GM18498 (cell line): ENCODE data around the gene DGCR6.
"Not testable (repeated sequence)": the region's sequence is repeated elsewhere in the genome, so short reads cannot be mapped to it uniquely, and the experiment has no call there.

Experiments
- ATAC-seq: cut with Tn5 transposase; IDR thresholded peaks from one replicate; pipeline ENCODE4 v1.9.1; 2021; ENCODE audit warnings: mild to moderate bottlenecking, moderate library complexity; ENCODE audit not compliant: unreplicated experiment

The DGCR6 gene

DNA sequence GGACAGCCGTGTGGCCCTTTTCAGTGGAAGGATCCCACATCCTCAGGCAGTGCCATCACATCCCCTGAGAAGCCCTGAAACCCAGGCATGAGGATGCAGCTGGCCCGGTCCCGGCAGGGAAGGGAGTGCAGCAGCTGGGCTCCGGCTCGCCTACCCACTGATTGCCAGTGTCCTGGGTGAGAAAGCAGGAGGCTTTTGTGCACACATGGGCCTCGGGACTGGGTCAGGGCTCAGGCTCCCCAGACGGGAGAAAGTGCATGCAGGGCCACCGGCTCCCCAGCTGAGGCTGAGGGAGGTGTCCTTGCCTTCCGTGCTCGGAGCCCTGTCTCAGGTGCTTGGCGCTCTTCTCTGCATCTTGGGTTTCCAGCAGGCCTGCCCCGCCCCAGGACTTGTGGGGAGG lies 53.6 kb downstream of the DGCR6 start:
- ATAC-seq, result not testable (repeated sequence)

DNA sequence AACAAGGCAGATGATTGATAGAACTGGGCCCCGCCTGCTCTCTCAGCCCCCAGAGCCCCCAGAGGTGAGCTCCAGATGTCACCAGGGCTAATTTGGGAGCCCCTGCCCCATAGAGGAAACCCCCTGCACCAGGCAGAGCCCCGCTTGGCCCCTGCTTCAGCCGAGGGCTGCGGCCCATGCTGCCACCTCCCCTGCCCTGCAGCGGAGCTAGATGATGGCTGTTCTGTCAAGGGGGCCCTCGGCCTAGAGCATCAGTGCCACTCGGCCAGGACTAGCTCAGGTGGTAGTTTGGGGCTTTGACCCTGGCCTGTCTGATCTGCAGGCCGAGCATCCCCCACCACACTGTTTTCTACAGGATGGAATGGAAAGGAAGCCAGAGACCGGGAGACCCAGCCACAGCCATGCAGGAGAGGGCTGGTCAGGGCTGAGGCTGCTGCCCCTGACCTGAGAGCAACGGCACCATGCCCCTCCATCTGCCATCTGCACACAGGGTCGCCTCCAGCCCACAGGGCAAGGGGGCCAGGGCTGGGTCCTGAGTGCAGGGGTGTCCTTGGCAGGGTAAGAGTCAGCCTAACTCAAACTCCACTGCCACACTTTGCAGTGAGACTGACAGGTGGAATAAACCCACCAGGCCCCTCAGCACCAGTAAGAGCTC lies 54.2 kb downstream of the DGCR6 start:
- ATAC-seq, result not testable (repeated sequence)

DNA sequence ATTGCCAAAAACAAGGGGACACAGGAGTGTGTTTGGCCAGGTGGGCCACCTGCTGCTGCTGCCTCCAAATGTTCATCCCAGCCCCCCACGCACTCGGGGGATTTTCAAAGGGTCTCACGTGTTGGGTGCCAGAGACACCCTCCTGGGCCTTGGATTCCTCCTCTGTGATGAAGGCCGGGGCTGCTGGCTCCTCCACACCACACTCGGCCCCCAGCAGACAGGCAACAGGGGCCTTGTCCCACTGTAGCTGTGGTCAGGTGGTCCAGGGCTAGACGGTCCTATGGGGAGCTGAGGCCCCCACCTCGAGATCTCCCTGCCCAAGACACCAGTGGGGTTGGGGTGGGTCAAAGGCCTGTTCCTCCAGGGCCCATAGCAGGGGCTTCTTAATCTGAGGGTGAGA lies 55.1 kb downstream of the DGCR6 start:
- ATAC-seq, result not testable (repeated sequence)
